IMR-90 (cell line): ENCODE measurements around the gene UBASH3B. TPM values are rescaled to one million over a fixed set of nuclear protein-coding genes. Genes with fewer than 3 reads are reported as not detected.

Experiments used
- ATAC-seq: fragments of 200-7000 bp; cut with Tn5 transposase; 2 replicates; pipeline ENCODE4 v1.9.1; 2020; ENCODE audit warnings: low read depth, mild to moderate bottlenecking, moderate library complexity
- BruUV-seq: library from RNA; stranded (reverse); fragments of 400-500 nt; replicated peaks from 2 replicates; lab custom pipeline; 2021; lab: Mats Ljungman, UMichigan
- CTCF ChIA-PET: fragments of 300-600 bp; formaldehyde crosslinking; extraction: SDS; loops from one replicate; lab custom pipeline; 2021; ENCODE audit warnings: antibody characterized with exemption; lab: Yijun Ruan, JAX
- POLR2A ChIA-PET: fragments of 300-600 bp; sonication (Branson Sonifier 250); formaldehyde crosslinking; loops from one replicate; lab custom pipeline; 2022; ENCODE audit warnings: antibody characterized with exemption; ENCODE audit not compliant: unreplicated experiment; lab: Charles Lee
- DNase-seq: peaks from one replicate; pipeline ENCODE4 v3.0.0; 2013
- H2AFZ ChIP-seq: replicated peaks from 2 replicates; pipeline ENCODE3; 2013; ENCODE audit warnings: low read length, mild to moderate bottlenecking; ENCODE audit not compliant: poor library complexity
- H2AK5ac ChIP-seq: 2 replicates; pipeline ENCODE4 v1.6.1; 2013; ENCODE audit warnings: low read depth, low read length, inconsistent platforms
- H2AK9ac ChIP-seq: replicated peaks from 2 replicates; pipeline ENCODE3; 2013; ENCODE audit warnings: mild to moderate bottlenecking, low read depth, low read length, moderate library complexity; ENCODE audit not compliant: poor library complexity
- H2BK120ac ChIP-seq: 2 replicates; pipeline ENCODE4 v1.6.1; 2013; ENCODE audit warnings: low read depth, low read length, inconsistent platforms
- H2BK15ac ChIP-seq: 3 replicates; pipeline ENCODE4 v1.6.1; 2013; ENCODE audit warnings: low read depth, low read length, inconsistent platforms
- H2BK20ac ChIP-seq: 2 replicates; pipeline ENCODE4 v1.6.1; 2013; ENCODE audit warnings: low read depth, mild to moderate bottlenecking, inconsistent platforms, low read length, moderate library complexity
- H2BK5ac ChIP-seq: 2 replicates; pipeline ENCODE4 v1.6.1; 2013; ENCODE audit warnings: mild to moderate bottlenecking, low read depth, low read length, inconsistent platforms; ENCODE audit not compliant: poor library complexity, severe bottlenecking
- H3K14ac ChIP-seq: replicated peaks from 2 replicates; pipeline ENCODE4 v1.6.1; 2013; ENCODE audit warnings: low read depth, low read length, inconsistent platforms
- H3K18ac ChIP-seq: 2 replicates; pipeline ENCODE4 v1.6.1; 2013; ENCODE audit warnings: low read depth, low read length, control low read depth
- H3K23ac ChIP-seq: 2 replicates; pipeline ENCODE4 v1.6.1; 2013; ENCODE audit warnings: low read depth, low read length, inconsistent platforms
- H3K27ac ChIP-seq: 2 replicates; pipeline ENCODE4 v1.5.1; 2013; ENCODE audit warnings: mild to moderate bottlenecking, control low read depth, low read length; ENCODE audit not compliant: insufficient read depth
- H3K27me3 ChIP-seq: 2 replicates; pipeline ENCODE4 v1.6.1; 2013; ENCODE audit warnings: low read length; ENCODE audit not compliant: control insufficient read depth, insufficient read depth
- H3K36me3 ChIP-seq: 2 replicates; pipeline ENCODE4 v1.6.1; 2013; ENCODE audit warnings: low read length, mixed read lengths; ENCODE audit not compliant: control insufficient read depth, insufficient read depth
- H3K4ac ChIP-seq: 2 replicates; pipeline ENCODE4 v1.6.1; 2013; ENCODE audit warnings: low read depth, low read length, inconsistent platforms
- H3K4me1 ChIP-seq: 2 replicates; pipeline ENCODE4 v1.6.1; 2013; ENCODE audit warnings: low read length, mixed read lengths; ENCODE audit not compliant: control insufficient read depth, insufficient read depth
- H3K4me2 ChIP-seq: 2 replicates; pipeline ENCODE4 v1.6.1; 2013; ENCODE audit warnings: low read depth, mild to moderate bottlenecking, control low read depth, low read length, moderate library complexity
- H3K4me3 ChIP-seq: 2 replicates; pipeline ENCODE4 v1.5.1; 2013; ENCODE audit warnings: low read depth, mild to moderate bottlenecking, control low read depth, low read length, moderate library complexity; ENCODE audit not compliant: insufficient read depth
- H3K56ac ChIP-seq: 2 replicates; pipeline ENCODE4 v1.6.1; 2013; ENCODE audit warnings: low read length, inconsistent platforms; ENCODE audit not compliant: insufficient read depth; ENCODE audit errors: extremely low read depth
- H3K79me1 ChIP-seq, 2 experiments: 2 replicates each; pipeline ENCODE4 v1.6.1; 2013; ENCODE audit warnings: low read length in 2 of 2, inconsistent platforms in 1 of 2, low read depth in 1 of 2
- H3K9ac ChIP-seq: 2 replicates; pipeline ENCODE4 v1.6.1; 2013; ENCODE audit warnings: low read depth, low read length, control low read depth
- H3K9me1 ChIP-seq: 2 replicates; pipeline ENCODE4 v1.6.1; 2013; ENCODE audit warnings: low read length, inconsistent platforms; ENCODE audit not compliant: insufficient read depth
- H3K9me3 ChIP-seq: 2 replicates; pipeline ENCODE4 v1.6.1; 2013; ENCODE audit warnings: low read length; ENCODE audit not compliant: control insufficient read depth, insufficient read depth
- H4K20me1 ChIP-seq: 2 replicates; pipeline ENCODE4 v1.6.1; 2013; ENCODE audit warnings: low read length, inconsistent platforms; ENCODE audit not compliant: insufficient read depth
- H4K5ac ChIP-seq: 2 replicates; pipeline ENCODE4 v1.6.1; 2013; ENCODE audit warnings: mild to moderate bottlenecking, low read depth, low read length, control low read depth
- H4K8ac ChIP-seq, 2 experiments: 2 replicates each; pipeline ENCODE4 v1.6.1; 2013; ENCODE audit warnings: low read depth in 2 of 2, low read length in 2 of 2, control low read depth in 1 of 2, inconsistent platforms in 1 of 2
- H4K91ac ChIP-seq: 2 replicates; pipeline ENCODE4 v1.6.1; 2013; ENCODE audit warnings: low read depth, low read length, inconsistent platforms; ENCODE audit not compliant: insufficient read depth
- BHLHE40 ChIP-seq: fragments of 150-350 bp; IDR thresholded peaks from 2 replicates; pipeline ENCODE4 v1.6.1; 2016; ENCODE audit warnings: mild to moderate bottlenecking, low read depth, low read length
- CEBPB ChIP-seq: IDR thresholded peaks from 2 replicates; pipeline ENCODE4 v1.6.1; 2012; ENCODE audit warnings: low read depth, low read length, improper control_type of control experiment
- FOS ChIP-seq: fragments of 150-350 bp; IDR thresholded peaks from 2 replicates; pipeline ENCODE4 v1.6.1; 2016; ENCODE audit warnings: low read depth, low read length
- MAFK ChIP-seq: IDR thresholded peaks from 2 replicates; pipeline ENCODE4 v1.6.1; 2012; ENCODE audit warnings: low read depth, low read length, improper control_type of control experiment
- NFE2L2 ChIP-seq: fragments of 150-350 bp; IDR thresholded peaks from 2 replicates; pipeline ENCODE4 v1.6.1; 2016; ENCODE audit warnings: low read depth, mild to moderate bottlenecking, low read length
- POLR2A ChIP-seq: IDR thresholded peaks from 2 replicates; pipeline ENCODE4 v1.6.1; 2012; ENCODE audit warnings: mild to moderate bottlenecking, low read depth, low read length
- RAD21 ChIP-seq: IDR thresholded peaks from 2 replicates; pipeline ENCODE4 v1.6.1; 2012; ENCODE audit warnings: low read length, improper control_type of control experiment
- USF2 ChIP-seq: fragments of 150-350 bp; IDR thresholded peaks from 2 replicates; pipeline ENCODE4 v1.6.1; 2017; ENCODE audit warnings: mild to moderate bottlenecking, antibody characterized with exemption, low read length, low read depth
- WGBS, 2 experiments: methylation state at CpG; one replicate each; pipeline versions ENCODE4 v1.1.5 to v1.1.7; 2013; ENCODE audit warnings: missing lambda C conversion rate in 2 of 2; ENCODE audit not compliant: insufficient read length in 1 of 2; ENCODE audit errors: extremely low coverage in 2 of 2; 5-methylcytosine and 5-hydroxymethylcytosine counted together
- dilution Hi-C: fragments of 300-500 bp; cut with HindIII; formaldehyde crosslinking; loops from one replicate; pipeline ENCODE4 v1.14.3; 2018; ENCODE audit warnings: low sequenced_read_pairs; ENCODE audit not compliant: unreplicated experiment
- in situ Hi-C: fragments of 300-500 bp; cut with MboI; formaldehyde crosslinking; loops from 3 replicates; pipeline ENCODE4 v1.14.3; 2019; ENCODE audit warnings: low sequenced_read_pairs, inconsistent platforms, mixed read lengths
- intact Hi-C: fragments of 100-400 bp; cut with micrococcal nuclease; formaldehyde crosslinking; loops from 2 replicates; pipeline ENCODE4 v1.10.0; 2022
- polyA plus RNA-seq, 3 experiments: library from polyadenylated mRNA; depleted of rRNA; stranded (reverse); fragments of >200 nt; gene quantifications; 2 replicates each; pipeline ENCODE4 v1.2.3, GENCODE V29; 2012; ENCODE audit warnings: low replicate concordance in 1 of 3
- total RNA-seq: library from RNA; depleted of rRNA; stranded (reverse); fragments of >200 nt; gene quantifications from 2 replicates; pipeline ENCODE4 v1.2.3, GENCODE V29; 2012

The UBASH3B gene
- total and polyA plus RNA-seq, 2 of the 4 experiments (the other 2 are of a cell fraction) = 27.2 to 48.0 TPM

- peaks cover 31% of the 10 kb centered on the region for H3K9me1 ChIP-seq
- H2BK20ac ChIP-seq = peak overlapping the region; percentile 94
- ATAC-seq (peak; percentile 61), DNase-seq (peak; percentile 82)
- H3K79me1 ChIP-seq = peaks cover 31 to 80% of the 10 kb centered on the region in 2 experiments
- H3K56ac ChIP-seq = peak overlapping the region; percentile 25; the same call in 1 of the 2 replicates
- H2BK15ac ChIP-seq = peak overlapping the region; percentile 33; the same call in 2 of the 3 replicates
- H3K27ac ChIP-seq = peak overlapping the region; percentile 28
- no peaks in the 10 kb centered on the region for H3K9me3 ChIP-seq
- no peaks in the 10 kb centered on the region for H3K27me3 ChIP-seq
- H3K14ac ChIP-seq = peak overlapping the region; percentile 71
- in situ Hi-C loops (no loop called here), dilution Hi-C loops (no loop called here), intact Hi-C loops (loop anchor here (2.0 to 5.0 kb wide), 2 partner anchors 54 to 73 kb away; partner anchors contain the start of gene UBASH3B)
- no peaks in the 10 kb centered on the region; the same call in 1 of the 2 replicates for H3K36me3 ChIP-seq
- peak overlapping the region; percentile 85 for H4K91ac ChIP-seq
- peak overlapping the region; percentile 95 for H2AK5ac ChIP-seq
- peak overlapping the region; percentile 92 for H2BK5ac ChIP-seq
- peaks cover 34% of the 10 kb centered on the region for H3K4me1 ChIP-seq
- CTCF ChIA-PET = interaction anchor here (1.1 to 1.3 kb wide), 2 partner anchors 13 to 72 kb away, joined by 3 to 6 read pairs; no protein-coding TSS in a partner anchor
- peak overlapping the region; percentile 5; the same call in 1 of the 2 replicates for H3K9ac ChIP-seq
- H2AFZ ChIP-seq = no peak overlapping the region
- H4K5ac ChIP-seq = peak overlapping the region; percentile 88; the same call in 1 of the 2 replicates
- POLR2A ChIA-PET = no interaction called here
- peak overlapping the region; percentile 61; the same call in 1 of the 2 replicates for H3K4me2 ChIP-seq
- H3K18ac ChIP-seq = peak overlapping the region; percentile 94
- H3K23ac ChIP-seq = peak overlapping the region; percentile 43; the same call in 1 of the 2 replicates
- peak overlapping the region; percentile 78 for H3K4ac ChIP-seq
- TF ChIP-seq CEBPB (peak; percentile 40), NFE2L2 (no peak), RAD21 (no peak), MAFK (peak; percentile 32; the same call in 1 of the 2 replicates), BHLHE40 (peak; percentile 90), POLR2A (0 out of 2 replicates have a peak, but pooled peaks have one; percentile 3), FOS (peak; percentile 69; the same call in 1 of the 2 replicates), USF2 (no peak)
- H4K8ac ChIP-seq = peak overlapping the region; percentile 10 to 88; a peak in 3 of 4 replicates
- WGBS, 2 experiments = 40% methylated on average over 1 of the region's 7 CpGs; no CpG with 5 or more reads in 1 of the 2 experiments
- no peak overlapping the region for H3K4me3 ChIP-seq
- peaks cover 4% of the 10 kb centered on the region; the same call in 1 of the 2 replicates for H4K20me1 ChIP-seq
- peak overlapping the region; percentile 86 for H2BK120ac ChIP-seq
- BruUV-seq = no TSS peak
- no peak overlapping the region for H2AK9ac ChIP-seq
These were observed 53.7 kb downstream of the UBASH3B start for GRCh38 chr11:122709039-122709760.
